Epithelial cell of esophagus (primary cell): Measurements from ENCODE around the gene KIAA1614.

Source experiments
- DNase-seq: peaks from one replicate; pipeline ENCODE4 v3.0.0; 2010; ENCODE audit warnings: low read depth
- H3K4me3 ChIP-seq: 2 replicates; pipeline ENCODE4 v1.5.1; 2011; ENCODE audit warnings: mild to moderate bottlenecking, low read length, control low read depth
- CTCF ChIP-seq: IDR thresholded peaks from 2 replicates; pipeline ENCODE4 v1.5.1; 2011; ENCODE audit warnings: low read depth, mild to moderate bottlenecking, low read length, control low read depth, inconsistent platforms; ENCODE audit not compliant: insufficient read depth; ENCODE audit errors: missing control alignments

The KIAA1614 gene

GRCh38 chr1:180888870-180889269 is 23.8 kb upstream of the KIAA1614 start:
- no peak for DNase-seq
- TF ChIP-seq CTCF, result no peak
- H3K4me3 ChIP-seq, result no peak overlapping the region

GRCh38 chr1:180889325-180889724 is 23.4 kb upstream of the KIAA1614 start:
- DNase-seq, result no peak
- no peak overlapping the region for H3K4me3 ChIP-seq
- no peak for TF ChIP-seq CTCF

GRCh38 chr1:180892272-180892671 is 20.4 kb upstream of the KIAA1614 start:
- no peak for DNase-seq
- H3K4me3 ChIP-seq, result no peak overlapping the region
- TF ChIP-seq CTCF, result no peak

GRCh38 chr1:180892675-180893074 is 20.0 kb upstream of the KIAA1614 start:
- TF ChIP-seq CTCF, result no peak
- no peak for DNase-seq
- no peak overlapping the region for H3K4me3 ChIP-seq

- TF ChIP-seq CTCF, result no peak
- H3K4me3 ChIP-seq, result no peak overlapping the region
- no peak for DNase-seq
Measured at GRCh38 chr1:180893614-180894013, 19.1 kb upstream of the KIAA1614 start.

- no peak for DNase-seq
- no peak for TF ChIP-seq CTCF
- H3K4me3 ChIP-seq, result no peak overlapping the region
Measured at GRCh38 chr1:180896161-180896560, 16.5 kb upstream of the KIAA1614 start.

- DNase-seq, result no peak
- TF ChIP-seq CTCF, result no peak
- no peak overlapping the region for H3K4me3 ChIP-seq
Measured at GRCh38 chr1:180898441-180899219, 14.1 kb upstream of the KIAA1614 start.
